CD4-positive, alpha-beta T cell treated with Interleukin-6 at 100 ng/mL for 8 hours (primary cell): ENCODE measurements around the gene SPATA20.

Source experiments
- DNase-seq: peaks from one replicate; pipeline ENCODE4 v3.0.0-alpha.2; 2020; ENCODE audit warnings: mixed read lengths, low spot score

Gene SPATA20

GRCh38 chr17:50540560-50541401 is 6.2 kb upstream of the SPATA20 start:
- no peak for DNase-seq

- DNase-seq, result no peak
These were observed 5.6 kb upstream of the SPATA20 start for GRCh38 chr17:50541402-50541715.

GRCh38 chr17:50541716-50542688 is 5.0 kb upstream of the SPATA20 start:
- peak; percentile 78 for DNase-seq

GRCh38 chr17:50542795-50543774 is 3.9 kb upstream of the SPATA20 start:
- DNase-seq, result no peak

- no peak for DNase-seq
These were observed 2.5 kb upstream of the SPATA20 start for GRCh38 chr17:50544516-50544915.

GRCh38 chr17:50545311-50545710 is 1.7 kb upstream of the SPATA20 start:
- no peak for DNase-seq

GRCh38 chr17:50546701-50547034 is 306 bp upstream of the SPATA20 start:
- no peak for DNase-seq

GRCh38 chr17:50547736-50548083 is 736 bp downstream of the SPATA20 start:
- no peak for DNase-seq

- no peak for DNase-seq
These were observed 1.9 kb downstream of the SPATA20 start for GRCh38 chr17:50548831-50549230.

- DNase-seq, result no peak
These were observed 2.4 kb downstream of the SPATA20 start for GRCh38 chr17:50549256-50549941.

- no peak for DNase-seq
These were observed 3.0 kb downstream of the SPATA20 start for GRCh38 chr17:50549969-50550368.

GRCh38 chr17:50550661-50551432 is 3.9 kb downstream of the SPATA20 start:
- DNase-seq, result no peak

GRCh38 chr17:50551433-50551815 is 4.5 kb downstream of the SPATA20 start:
- no peak for DNase-seq

- DNase-seq, result no peak
These were observed 4.9 kb downstream of the SPATA20 start for GRCh38 chr17:50551884-50552283.

GRCh38 chr17:50554201-50554600 is 7.2 kb downstream of the SPATA20 start:
- no peak for DNase-seq

GRCh38 chr17:50556803-50557202 is 9.8 kb downstream of the SPATA20 start:
- DNase-seq, result no peak

GRCh38 chr17:50557630-50558029 is 10.7 kb downstream of the SPATA20 start:
- DNase-seq, result no peak

GRCh38 chr17:50558091-50558490 is 11.1 kb downstream of the SPATA20 start:
- DNase-seq, result no peak

- DNase-seq, result no peak
These were observed 11.6 kb downstream of the SPATA20 start for GRCh38 chr17:50558581-50558940.

GRCh38 chr17:50558941-50559614 is 12.1 kb downstream of the SPATA20 start:
- DNase-seq, result no peak
